NT2/D1 (cell line): ENCODE data around the gene BRMS1.

Source experiments
- SUZ12 ChIP-seq: IDR thresholded peaks from 2 replicates; pipeline ENCODE4 v1.6.1; 2011; ENCODE audit not compliant: insufficient read length, insufficient read depth; ENCODE audit errors: extremely low read depth
- YY1 ChIP-seq: IDR thresholded peaks from 2 replicates; pipeline ENCODE4 v1.6.1; 2011; ENCODE audit not compliant: insufficient read length, insufficient read depth

DNA sequence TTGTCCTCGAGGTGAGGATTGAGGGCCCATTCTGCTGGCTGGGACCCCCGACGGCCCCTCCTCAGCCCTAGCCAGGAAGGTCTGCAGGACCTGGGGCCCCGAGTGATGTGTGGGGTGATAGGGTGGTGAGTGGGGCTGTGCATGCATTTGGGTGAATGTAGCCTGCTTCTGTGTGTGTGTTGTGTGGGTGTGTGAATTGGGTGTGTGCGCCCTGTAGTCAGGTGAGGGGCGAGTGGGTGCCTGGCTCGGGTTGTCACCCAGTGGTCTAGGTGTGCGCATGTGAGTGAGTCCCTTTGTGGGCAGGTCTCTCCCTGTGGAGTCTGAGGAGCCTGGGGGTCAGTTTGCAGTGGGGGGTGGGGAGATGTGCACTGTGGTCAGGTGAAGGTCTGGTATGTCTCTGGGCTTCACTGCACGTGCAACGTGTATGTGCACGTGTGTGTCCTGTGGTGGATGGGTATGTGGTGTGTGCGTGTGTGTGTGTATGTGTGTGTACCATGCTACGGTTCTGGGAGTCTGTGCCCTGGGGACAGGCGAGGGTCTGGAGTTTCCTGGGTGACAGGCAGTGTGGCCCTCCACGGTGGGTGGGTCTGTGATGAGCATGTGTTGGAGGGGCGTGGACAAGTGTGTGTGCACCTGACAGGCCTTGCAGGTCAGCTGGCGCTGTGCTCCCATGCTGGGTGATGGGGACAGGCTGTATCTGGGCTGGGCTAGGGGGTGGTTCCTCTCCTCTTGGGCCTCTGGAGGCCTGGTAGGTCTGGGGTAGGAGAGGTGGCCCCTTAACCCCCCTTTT, 52.2 kb downstream of the BRMS1 start:
- TF ChIP-seq SUZ12 (no peak), YY1 (no peak)
